Dendritic cell treated with granulocyte-macrophage colony-stimulating factor and Interleukin-4, amounts not matched to agents 40 ng/mL and 50 ng/mL, for 4 days (primary cell): ENCODE measurements around the gene CTSE.

ENCODE experiments used
- H3K27ac Mint-ChIP-seq: one replicate; pipeline ENCODE4 v1.8.0; 2022; ENCODE audit warnings: mild to moderate bottlenecking, mixed read lengths
- H3K27me3 Mint-ChIP-seq: one replicate; pipeline ENCODE4 v1.8.0; 2022; ENCODE audit warnings: mild to moderate bottlenecking, mixed read lengths
- H3K36me3 Mint-ChIP-seq: one replicate; pipeline ENCODE4 v1.8.0; 2022; ENCODE audit warnings: low read depth, mixed read lengths
- H3K4me1 Mint-ChIP-seq: one replicate; pipeline ENCODE4 v1.8.0; 2022; ENCODE audit warnings: low read depth, mixed read lengths
- H3K4me3 Mint-ChIP-seq: one replicate; pipeline ENCODE4 v1.8.0; 2022; ENCODE audit warnings: mild to moderate bottlenecking, moderate library complexity, mixed read lengths
- H3K9me3 Mint-ChIP-seq: one replicate; pipeline ENCODE4 v1.8.0; 2022; ENCODE audit warnings: mixed read lengths
- intact Hi-C: fragments of 100-400 bp; cut with micrococcal nuclease; formaldehyde crosslinking; loops from one replicate; pipeline ENCODE4 v1.15.0; 2022

CTSE gene

GRCh38 chr1:205959789-205960188 is 63.9 kb downstream of the CTSE start:
- Mint-ChIP-seq H3K27ac (no peak overlapping the region), H3K27me3 (peaks cover 33% of the 10 kb centered on the region), H3K36me3 (no peaks in the 10 kb centered on the region), H3K4me1 (peaks cover 33% of the 10 kb centered on the region), H3K9me3 (no peaks in the 10 kb centered on the region), H3K4me3 (no peak overlapping the region)
- intact Hi-C loops, result no loop called here
